K562 (cell line): ENCODE results near the gene MRGPRF. TPM values are rescaled to one million over a fixed set of nuclear protein-coding genes. Genes with fewer than 3 reads are reported as not detected.

ENCODE experiments used
- ATAC-seq: fragments of 200-7000 bp; cut with Tn5 transposase; 3 replicates; pipeline ENCODE4 v1.9.1; 2020; ENCODE audit warnings: moderate library complexity
- BruUV-seq: library from RNA; stranded (reverse); fragments of 400-500 nt; replicated peaks from 2 replicates; lab custom pipeline; 2021; lab: Mats Ljungman, UMichigan
- CTCF ChIA-PET: fragments of 300-600 bp; formaldehyde crosslinking; extraction: SDS; loops from one replicate; lab custom pipeline; 2021; ENCODE audit warnings: low intra/inter-chr PET ratio; lab: Yijun Ruan, JAX
- POLR2A ChIA-PET: fragments of 300-600, 350-650 bp; sonication (Branson Sonifier 250); formaldehyde crosslinking; extraction: SDS; loops from one replicate; lab custom pipeline; 2021; ENCODE audit warnings: antibody characterized with exemption, inconsistent platforms; lab: Yijun Ruan, JAX
- DNase-seq, 4 experiments: peaks; one replicate each; pipeline versions ENCODE4 v3.0.0 to v3.0.0-alpha.2; 2011 to 2018; ENCODE audit warnings: low spot score in 3 of 4, mixed read lengths in 3 of 4; ENCODE audit errors: extremely low read depth in 1 of 4
- FAIRE-seq: peaks from 2 replicates; lab custom pipeline; 2011; peaks lifted over from hg19 to GRCh38; lab: Jason Lieb, UNC
- H2AFZ ChIP-seq: 2 replicates; pipeline ENCODE4 v1.6.0; 2011; ENCODE audit warnings: low read depth, low read length, control low read depth, inconsistent platforms
- H3K27ac ChIP-seq: fragments of 200-600 bp; 3 replicates; pipeline ENCODE4 v1.8.0; 2011; ENCODE audit warnings: low read depth, mild to moderate bottlenecking, control low read depth, inconsistent platforms, low read length, moderate library complexity, mixed read lengths; ENCODE audit errors: extremely low read depth
- H3K27me3 ChIP-seq, 2 experiments: fragments of 300-600 bp in 1 of 2; 2 replicates in 1 of 2; 3 replicates in 1 of 2; pipeline versions ENCODE4 v1.6.0 to v1.8.0; 2011; ENCODE audit warnings: inconsistent platforms in 2 of 2, low read length in 2 of 2, mild to moderate bottlenecking in 1 of 2, mixed read lengths in 1 of 2, moderate library complexity in 1 of 2; ENCODE audit not compliant: control insufficient read depth in 2 of 2, insufficient read depth in 2 of 2
- H3K36me3 ChIP-seq: fragments of 300-600 bp; 3 replicates; pipeline ENCODE4 v1.8.0; 2011; ENCODE audit warnings: mild to moderate bottlenecking, low read length, inconsistent platforms; ENCODE audit not compliant: control insufficient read depth, insufficient read depth
- H3K4me1 ChIP-seq, 2 experiments: fragments of 200-600 bp in 1 of 2; replicated peaks in 1 of 2; 2 replicates in 1 of 2; 3 replicates in 1 of 2; pipeline versions ENCODE4 v1.5.1 to v1.8.0; 2011; ENCODE audit warnings: inconsistent platforms in 2 of 2, low read length in 2 of 2, mild to moderate bottlenecking in 1 of 2, mixed read lengths in 1 of 2, moderate library complexity in 1 of 2; ENCODE audit not compliant: control insufficient read depth in 2 of 2, insufficient read depth in 2 of 2
- H3K4me2 ChIP-seq: 2 replicates; pipeline ENCODE4 v1.6.1; 2011; ENCODE audit warnings: low read length, control low read depth, inconsistent platforms, mixed read lengths; ENCODE audit not compliant: insufficient read depth
- H3K4me3 ChIP-seq: fragments of 200-600 bp; sonication (generic), shearing (Covaris generic); 2 replicates; pipeline ENCODE4 v1.5.1; 2016; ENCODE audit warnings: control low read depth, inconsistent platforms
- H3K79me2 ChIP-seq: fragments of 200-600 bp; 3 replicates; pipeline ENCODE4 v1.8.0; 2011; ENCODE audit warnings: low read length, inconsistent platforms; ENCODE audit not compliant: control insufficient read depth, insufficient read depth
- H3K9ac ChIP-seq, 2 experiments: 2 replicates each; pipeline versions ENCODE4 v1.6.0 to v1.6.1; 2011; ENCODE audit warnings: low read depth in 2 of 2, low read length in 2 of 2, control low read depth in 1 of 2, inconsistent platforms in 1 of 2, mild to moderate bottlenecking in 1 of 2, mixed read lengths in 1 of 2; ENCODE audit not compliant: insufficient read depth in 1 of 2
- H3K9me1 ChIP-seq: one replicate; pipeline ENCODE4 v1.6.0; 2011; ENCODE audit warnings: inconsistent platforms, mild to moderate bottlenecking, low read length, moderate library complexity; ENCODE audit not compliant: control insufficient read depth, insufficient read depth
- H3K9me3 ChIP-seq: replicated peaks from 2 replicates; pipeline ENCODE4 v1.5.1; 2011; ENCODE audit warnings: low read depth, low read length, inconsistent platforms; ENCODE audit not compliant: control insufficient read depth, insufficient read depth
- H4K20me1 ChIP-seq: replicated peaks from 2 replicates; pipeline ENCODE4 v1.6.1; 2011; ENCODE audit warnings: low read length, inconsistent platforms, mixed read lengths; ENCODE audit not compliant: control insufficient read depth, insufficient read depth
- ADNP ChIP-seq: fragments of 200-800 bp; sonication (Bioruptor generic); IDR thresholded peaks from 2 replicates; pipeline ENCODE4 v1.6.1; 2016; ENCODE audit warnings: missing genetic modification characterization, missing compliant biosample characterization
- CBX2 ChIP-seq: fragments of 200-600 bp; sonication (generic); IDR thresholded peaks from one replicate; pipeline ENCODE4 v1.6.1; 2012; ENCODE audit warnings: mild to moderate bottlenecking, low read length, inconsistent platforms; ENCODE audit not compliant: insufficient read depth, poor library complexity, severe bottlenecking
- CHCHD3 ChIP-seq: fragments of 250-450 bp; sonication (Bioruptor Pico); IDR thresholded peaks from 2 replicates; pipeline ENCODE4 v2.1.2; 2022; ENCODE audit warnings: mild to moderate bottlenecking
- FOXJ3 ChIP-seq: sonication (generic); formaldehyde crosslinking; IDR thresholded peaks from 2 replicates; pipeline ENCODE4 v1.4.0; 2020; ENCODE audit warnings: mild to moderate bottlenecking, missing genetic modification reagents
- HDAC1 ChIP-seq, 2 experiments: fragments of 450-650 bp; IDR thresholded peaks; 2 replicates each; pipeline ENCODE4 v1.6.1; 2016 to 2017; ENCODE audit warnings: inconsistent platforms in 1 of 2, mild to moderate bottlenecking in 1 of 2, moderate library complexity in 1 of 2
- ZNF583 ChIP-seq: fragments of 250-450 bp; sonication (Bioruptor Pico); IDR thresholded peaks from 2 replicates; pipeline ENCODE4 v1.4.0; 2020
- ZNF589 ChIP-seq: fragments of 200-800 bp; sonication (Bioruptor generic); IDR thresholded peaks from 2 replicates; pipeline ENCODE4 v1.6.1; 2016; ENCODE audit warnings: low read depth, missing genetic modification characterization, missing compliant biosample characterization
- WGBS: fragments of 100-300 bp; shearing (Covaris generic); methylation state at CpG from one replicate; pipeline ENCODE4 v1.1.6; 2016; ENCODE audit warnings: low coverage, mixed read lengths; ENCODE audit not compliant: insufficient coverage; ENCODE audit errors: missing lambda C conversion rate; 5-methylcytosine and 5-hydroxymethylcytosine counted together
- in situ Hi-C: fragments of 300-500 bp; cut with MboI; formaldehyde crosslinking; loops from 4 replicates; pipeline ENCODE4 v1.15.0; 2018; ENCODE audit warnings: inconsistent platforms, mixed read lengths
- intact Hi-C: fragments of 100-400 bp; cut with micrococcal nuclease; formaldehyde crosslinking; loops from 2 replicates; pipeline ENCODE4 v1.14.2; 2022
- polyA plus RNA-seq, 8 experiments: library from polyadenylated mRNA; depleted of rRNA in 4 of 8; stranded (reverse) in 5 of 8; unstranded in 3 of 8; fragments of >200 nt; fragmentation: Nextera tagmentation in 2 of 8; fragmentation: Illumina TruSeq in 1 of 8; extraction: Ambion mirVana in 2 of 8; extraction: Trizol in 1 of 8; gene quantifications; 2 replicates each; pipeline versions ENCODE4 v1.2.1 to v1.2.3, GENCODE V29; 2011 to 2014; ENCODE audit warnings: inconsistent platforms in 1 of 8, missing spikeins in 1 of 8
- total RNA-seq, 7 experiments: library from RNA; depleted of rRNA in 6 of 7; stranded (reverse); fragments of >200 nt in 6 of 7; fragmentation: Illumina TruSeq in 2 of 7; extraction: Trizol in 2 of 7; gene quantifications; 2 replicates each; pipeline versions ENCODE4 v1.2.1 to v1.2.3, GENCODE V29; 2011 to 2021; ENCODE audit warnings: low replicate concordance in 1 of 7
- TF ChIP-seq, protein P1 (sequence below): fragments of 450-650 bp; IDR thresholded peaks from 2 replicates; pipeline ENCODE4 v1.6.1; 2014; ENCODE audit warnings: low read depth, mild to moderate bottlenecking, moderate library complexity, borderline replicate concordance

MRGPRF gene
- total and polyA plus RNA-seq, 9 of the 15 experiments (the other 6 are each of a cell fraction or from before 2014, with no cell fraction given) = not detected

DNA sequence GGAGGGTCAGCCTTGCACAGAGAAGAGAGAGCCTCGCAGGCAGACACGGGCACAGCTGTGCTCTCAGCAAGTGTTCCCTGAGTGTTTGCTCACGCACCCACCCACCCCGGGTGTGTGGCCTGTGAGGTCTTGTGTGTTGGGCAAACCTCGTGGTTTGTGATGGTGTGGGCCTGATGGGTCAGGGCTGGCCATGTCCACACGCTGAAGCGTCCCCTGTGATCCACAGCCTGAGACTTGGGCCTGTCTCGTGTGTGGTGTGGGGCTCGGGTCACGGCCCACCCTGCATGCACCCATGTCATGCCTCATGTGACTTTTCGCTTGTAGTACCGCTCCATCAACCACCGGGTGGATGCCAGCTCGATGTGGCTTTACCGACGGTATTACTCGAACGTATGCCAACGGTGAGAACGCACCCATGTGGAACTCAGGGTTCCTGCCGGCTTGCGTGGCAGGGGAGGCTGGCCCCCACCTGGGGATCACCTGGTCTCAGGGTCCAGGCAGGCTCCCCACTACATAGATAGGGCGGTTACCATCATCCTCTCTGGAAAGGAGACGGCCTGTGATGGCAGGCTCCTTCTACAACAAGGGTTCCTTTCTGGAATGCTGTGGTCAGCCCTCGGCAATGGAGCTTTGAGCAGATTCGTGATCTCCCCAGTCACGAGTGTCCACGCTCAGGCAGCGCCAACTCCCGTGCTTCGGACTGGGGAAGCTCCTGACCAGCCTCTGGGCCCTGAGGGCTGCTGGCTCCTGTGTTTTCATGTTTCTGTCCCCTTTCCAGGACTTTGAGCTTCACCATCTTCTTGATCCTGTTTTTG is 41.6 kb upstream of the MRGPRF start:
- no peak overlapping the region for H3K27ac ChIP-seq
- no peaks in the 10 kb centered on the region for H3K9me1 ChIP-seq
- no peak overlapping the region for H2AFZ ChIP-seq
- peaks cover 4% of the 10 kb centered on the region; the same call in 2 of the 3 replicates for H3K79me2 ChIP-seq
- H3K4me2 ChIP-seq = no peak overlapping the region
- POLR2A ChIA-PET = interaction anchor here (0.8 kb wide), 1 partner anchor 19 kb away, joined by 3 read pairs; no protein-coding TSS in a partner anchor
- TF ChIP-seq CHCHD3 (no peak), ZNF589 (CRISPR knock-in tag) (no peak), CBX2 (no peak), ADNP (tag) (no peak), FOXJ3 (no peak), HDAC1 (IDR thresholded peaks at IDR 0.05) (no peak), ZNF583 (CRISPR knock-in tag) (no peak)
- TF ChIP-seq, protein P1, sequence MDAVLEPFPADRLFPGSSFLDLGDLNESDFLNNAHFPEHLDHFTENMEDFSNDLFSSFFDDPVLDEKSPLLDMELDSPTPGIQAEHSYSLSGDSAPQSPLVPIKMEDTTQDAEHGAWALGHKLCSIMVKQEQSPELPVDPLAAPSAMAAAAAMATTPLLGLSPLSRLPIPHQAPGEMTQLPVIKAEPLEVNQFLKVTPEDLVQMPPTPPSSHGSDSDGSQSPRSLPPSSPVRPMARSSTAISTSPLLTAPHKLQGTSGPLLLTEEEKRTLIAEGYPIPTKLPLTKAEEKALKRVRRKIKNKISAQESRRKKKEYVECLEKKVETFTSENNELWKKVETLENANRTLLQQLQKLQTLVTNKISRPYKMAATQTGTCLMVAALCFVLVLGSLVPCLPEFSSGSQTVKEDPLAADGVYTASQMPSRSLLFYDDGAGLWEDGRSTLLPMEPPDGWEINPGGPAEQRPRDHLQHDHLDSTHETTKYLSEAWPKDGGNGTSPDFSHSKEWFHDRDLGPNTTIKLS = no peak
- TF ChIP-seq, all 486 proteins: peak for 0
- Histone ChIP-seq H3K36me3 (no peaks in the 10 kb centered on the region; the same call in 2 of the 3 replicates), H3K4me1 (peaks cover 0 to 38% of the 10 kb centered on the region in 2 experiments; a peak in 3 of 5 replicates), H3K27me3 (no peaks in the 10 kb centered on the region), H3K9ac (no peak overlapping the region; a peak in 1 of 4 replicates), H4K20me1 (peaks cover 14% of the 10 kb centered on the region; the same call in 1 of the 2 replicates), H3K9me3 (no peaks in the 10 kb centered on the region), H3K4me3 (no peak overlapping the region)
- FAIRE-seq (no peak), DNase-seq (no peak), ATAC-seq (no peak)
- in situ Hi-C loops = no loop called here
- 87% methylated on average over 31 of the region's 31 CpGs for WGBS
- intact Hi-C loops = no loop called here
- CTCF ChIA-PET = no interaction called here
- no TSS peak for BruUV-seq
